Measurements from ENCODE around the gene HBP1. TPM values are rescaled to one million over a fixed set of nuclear protein-coding genes. Genes with fewer than 3 reads are reported as not detected.

The HBP1 gene
- total RNA-seq, 1 donor from 2014 or later: 49.2 TPM

- DNase-seq (ENCODE audit: low spot score): no peak
Measured at GRCh38 chr7:107180378-107180777, 11.6 kb downstream of the HBP1 start.

DNA sequence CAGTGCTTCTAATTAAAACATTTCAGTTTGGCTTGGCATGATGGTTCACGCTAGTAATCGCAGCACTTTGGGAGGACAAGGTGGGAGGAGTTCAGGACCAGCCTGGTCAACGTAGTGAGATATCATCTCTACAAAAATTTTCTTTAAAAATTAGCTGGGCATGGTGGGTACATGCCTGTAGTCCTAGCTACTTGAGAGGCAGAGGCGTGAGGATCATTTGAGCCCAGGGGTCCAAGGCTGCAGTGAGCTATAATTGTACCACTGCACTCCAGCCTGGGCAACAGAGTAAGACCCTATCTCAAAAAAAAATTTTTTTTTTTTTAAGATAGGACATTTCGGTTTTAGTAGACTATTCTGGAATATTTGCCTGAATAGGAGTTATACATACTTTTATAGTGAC lies 12.4 kb downstream of the HBP1 start:
- no peak for DNase-seq (ENCODE audit: low spot score)

DNA sequence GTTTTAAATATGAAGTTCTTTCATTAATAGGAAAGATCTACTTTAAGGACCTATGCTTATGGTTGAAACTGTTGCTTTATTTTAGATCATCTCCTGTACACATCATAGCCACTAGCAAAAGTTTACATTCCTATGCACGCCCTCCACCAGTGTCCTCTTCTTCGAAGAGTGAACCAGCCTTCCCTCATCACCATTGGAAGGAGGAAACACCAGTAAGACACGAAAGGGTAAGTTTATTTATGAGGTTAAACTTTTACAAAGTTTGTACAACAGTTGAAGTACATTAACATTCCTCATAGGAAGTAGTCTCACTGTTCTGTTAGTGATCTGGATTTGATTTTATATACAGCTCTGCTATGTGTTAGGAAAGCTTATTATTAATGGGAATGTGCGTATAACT lies 16.9 kb downstream of the HBP1 start:
- no peak for DNase-seq (ENCODE audit: low spot score)

GRCh38 chr7:107186240-107186639 lies 17.4 kb downstream of the HBP1 start:
- DNase-seq (ENCODE audit: low spot score): no peak

DNA sequence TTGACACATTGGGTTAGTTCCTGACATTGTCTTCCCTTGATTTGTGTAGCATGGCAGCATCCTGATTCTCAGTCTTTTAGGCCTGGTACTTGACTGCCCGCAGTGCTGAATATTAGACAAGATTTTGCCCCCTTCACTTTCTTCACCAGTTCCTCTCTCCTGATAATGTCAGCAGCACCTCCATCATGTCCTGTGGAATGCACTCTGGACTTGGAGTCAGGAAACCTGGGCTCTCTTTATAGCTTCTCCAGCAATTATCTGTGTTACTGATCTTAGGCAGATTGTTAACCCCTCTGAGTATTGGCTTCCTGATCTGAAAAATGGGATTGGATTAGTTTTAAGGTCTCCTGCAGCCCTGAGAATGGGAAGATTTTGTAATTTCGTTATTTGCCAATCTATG lies 19.0 kb downstream of the HBP1 start:
- DNase-seq (ENCODE audit: low spot score): no peak

- no peak for DNase-seq (ENCODE audit: low spot score)
Measured at GRCh38 chr7:107190090-107190489, 21.3 kb downstream of the HBP1 start.

- no peak for DNase-seq (ENCODE audit: low spot score)
Measured at GRCh38 chr7:107194052-107194451, 25.2 kb downstream of the HBP1 start.

- DNase-seq (ENCODE audit: low spot score): no peak
Measured at GRCh38 chr7:107196834-107197610, 28.2 kb downstream of the HBP1 start.

DNA sequence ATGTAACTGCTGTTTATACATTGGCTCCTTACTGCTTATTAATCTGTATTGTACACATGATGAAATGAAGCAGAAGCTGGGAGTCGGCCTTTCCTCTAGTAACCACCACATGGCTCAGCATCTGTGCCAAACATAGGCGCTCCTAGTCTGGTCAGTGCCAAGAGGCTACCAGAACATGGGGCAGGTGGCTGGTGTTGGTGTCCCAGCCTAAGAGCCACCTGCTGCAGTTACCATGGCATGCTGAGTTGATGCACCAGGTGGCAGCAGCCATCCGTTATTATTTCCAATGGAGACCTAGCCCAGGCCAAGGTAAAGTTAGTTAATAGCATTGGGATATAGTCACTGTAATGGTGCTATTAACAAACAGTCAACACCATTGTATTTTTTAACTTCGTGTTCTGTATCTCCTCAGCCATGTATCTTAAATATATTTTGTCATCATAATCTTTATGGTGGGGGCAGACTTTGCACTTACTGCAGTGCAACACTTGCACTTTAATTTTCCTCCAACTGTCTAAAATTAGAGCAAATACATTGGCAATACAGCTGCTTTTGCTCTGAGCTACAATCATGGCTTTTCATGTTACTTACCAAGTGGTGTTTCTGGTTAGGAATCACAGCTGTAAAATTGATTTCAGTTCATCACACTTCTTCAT lies 33.1 kb downstream of the HBP1 start:
- no peak for DNase-seq (ENCODE audit: low spot score)

GRCh38 chr7:107203607-107204006 lies 34.8 kb downstream of the HBP1 start:
- no peak for DNase-seq (ENCODE audit: low spot score)

DNA sequence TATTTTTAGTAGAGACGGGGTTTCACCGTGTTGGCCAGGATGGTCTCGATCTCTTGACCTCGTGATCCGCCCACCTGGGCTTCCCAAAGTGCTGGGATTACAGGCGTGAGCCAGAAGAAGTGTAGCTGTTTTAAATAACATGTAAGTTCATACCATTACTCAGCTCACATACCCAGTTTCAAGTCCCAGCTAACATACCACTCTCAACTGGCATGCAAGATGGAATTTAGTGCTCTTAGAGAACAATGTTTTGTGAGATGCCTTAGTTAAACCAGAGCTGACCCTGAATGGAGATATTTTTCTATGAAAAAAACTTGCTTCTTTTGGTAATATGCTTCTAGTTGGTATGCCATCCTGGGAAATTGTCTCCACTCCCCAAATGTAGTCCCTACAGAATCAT lies 37.3 kb downstream of the HBP1 start:
- no peak for DNase-seq (ENCODE audit: low spot score)

GRCh38 chr7:107206706-107207105 lies 37.9 kb downstream of the HBP1 start:
- DNase-seq (ENCODE audit: low spot score): no peak

DNA sequence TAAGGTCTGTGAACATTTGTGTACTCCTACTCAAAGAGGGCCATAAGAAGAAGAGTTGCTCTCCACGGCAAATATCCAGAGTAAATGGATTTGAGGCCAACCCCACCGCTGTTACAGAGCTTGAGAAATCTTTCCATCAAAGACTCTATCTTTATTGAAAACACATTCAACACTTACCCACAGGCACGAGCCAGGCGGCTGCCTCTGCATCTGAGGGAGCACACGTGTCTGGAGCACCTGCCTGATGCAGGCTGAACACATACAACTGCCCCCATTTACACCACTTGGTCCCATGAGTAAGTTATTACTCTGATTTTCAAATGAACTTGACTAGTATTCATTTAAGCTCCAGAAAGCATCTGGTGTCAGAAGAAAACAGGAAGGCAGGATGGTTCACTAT lies 38.7 kb downstream of the HBP1 start:
- DNase-seq (ENCODE audit: low spot score): no peak

- DNase-seq (ENCODE audit: low spot score): no peak
Measured at GRCh38 chr7:107208024-107208521, 39.3 kb downstream of the HBP1 start.

DNA sequence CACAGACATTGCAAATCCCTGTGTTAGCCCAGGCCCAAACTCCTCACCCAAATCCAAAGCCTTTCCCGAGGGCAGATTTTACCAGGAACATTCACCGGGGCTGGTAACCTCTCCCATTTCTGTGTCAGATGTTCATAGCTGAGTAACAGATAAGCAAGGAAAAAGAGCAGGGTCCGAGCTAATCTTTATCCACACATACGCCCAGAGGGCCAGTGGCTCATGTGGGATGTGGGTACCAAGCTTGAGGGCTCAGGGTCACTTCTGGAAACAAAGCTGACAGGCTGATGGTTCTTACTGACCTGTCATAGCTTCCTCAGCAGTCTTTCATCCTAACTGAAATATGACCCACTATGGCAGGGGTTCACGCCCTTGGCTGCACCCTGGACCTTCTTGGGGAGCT lies 39.8 kb downstream of the HBP1 start:
- no peak for DNase-seq (ENCODE audit: low spot score)

GRCh38 chr7:107209565-107209964 lies 40.8 kb downstream of the HBP1 start:
- DNase-seq (ENCODE audit: low spot score): no peak

GRCh38 chr7:107210400-107210799 lies 41.6 kb downstream of the HBP1 start:
- DNase-seq (ENCODE audit: low spot score): no peak

- DNase-seq (ENCODE audit: low spot score): no peak
Measured at GRCh38 chr7:107212725-107213124, 43.9 kb downstream of the HBP1 start.

DNA sequence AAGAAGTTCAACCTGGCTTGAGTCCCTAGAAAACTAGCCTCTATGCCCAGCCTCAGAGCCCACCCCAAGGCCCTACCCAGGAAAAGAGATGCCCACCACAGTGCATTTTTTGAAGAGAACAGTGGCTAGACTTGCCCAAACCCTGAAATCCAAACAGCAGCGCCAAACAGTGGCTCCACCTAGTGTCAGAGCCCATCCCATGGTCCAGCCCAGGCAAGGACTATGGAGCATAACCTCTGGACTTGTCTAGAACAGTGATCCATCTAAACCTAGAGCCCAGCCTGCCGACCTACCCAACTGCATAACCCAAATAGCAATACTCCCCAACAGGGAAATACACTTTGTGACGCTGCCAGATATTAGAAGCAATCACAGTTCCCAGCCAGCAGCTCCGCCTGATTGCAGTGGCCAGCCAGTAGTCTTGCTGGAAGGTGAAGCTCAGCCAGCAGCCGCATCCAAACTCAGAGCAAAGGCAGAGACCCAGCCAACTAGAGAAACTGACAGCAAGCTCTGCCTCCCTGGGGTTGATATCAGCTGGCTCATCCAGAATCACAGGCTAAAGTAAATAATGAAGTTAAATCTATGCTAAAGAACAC lies 44.5 kb downstream of the HBP1 start:
- DNase-seq (ENCODE audit: low spot score): no peak

DNA sequence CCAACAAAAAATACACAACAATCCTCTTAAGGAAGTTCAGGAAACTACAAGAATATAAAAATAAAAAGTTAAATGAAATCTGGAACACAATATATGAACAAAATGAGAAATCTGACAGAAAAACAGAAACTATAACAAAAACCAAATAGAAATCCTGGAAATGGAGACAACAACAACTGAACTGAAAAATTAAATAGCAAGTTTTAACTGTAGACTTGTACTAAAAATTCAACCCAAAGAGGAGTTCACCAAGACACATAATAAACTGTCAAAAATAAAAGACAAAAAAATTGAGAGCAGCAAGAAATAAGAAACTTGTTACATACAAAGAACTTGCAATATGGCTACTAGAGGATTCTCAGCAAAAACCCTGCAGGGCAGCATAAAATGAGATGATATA lies 45.1 kb downstream of the HBP1 start:
- no peak for DNase-seq (ENCODE audit: low spot score)

- no peak for DNase-seq (ENCODE audit: low spot score)
Measured at GRCh38 chr7:107219563-107220244, 50.9 kb downstream of the HBP1 start.

- no peak for DNase-seq (ENCODE audit: low spot score)
Measured at GRCh38 chr7:107220356-107220755, 51.6 kb downstream of the HBP1 start.
